Measurements from ENCODE around the gene HYLS1.

The HYLS1 gene

GRCh38 chr11:125902277-125902926 lies 14.9 kb downstream of the HYLS1 start:
- Histone ChIP-seq H3K9me3 (ENCODE audit: severe bottlenecking) (no peaks in the 10 kb centered on the region), H3K27me3 (ENCODE audit: insufficient read depth, low read depth, severe bottlenecking) (no peaks in the 10 kb centered on the region), H3K36me3 (peaks cover 7% of the 10 kb centered on the region), H3K4me3 (ENCODE audit: low read depth, low read length) (peak overlapping the region; percentile 87), H3K27ac (peak overlapping the region; percentile 69)
- TF ChIP-seq CTCF (IDR thresholded peaks at IDR 0.05; ENCODE audit: low read depth, low read length) = no peak
- no peak for DNase-seq

- peak; percentile 93 for DNase-seq
- H3K27ac ChIP-seq = peak within 1 kb of the TSS; percentile 69
- no peaks in the 10 kb centered on the region for H3K9me3 ChIP-seq (ENCODE audit: severe bottlenecking)
- no peak for TF ChIP-seq CTCF (IDR thresholded peaks at IDR 0.05; ENCODE audit: low read depth, low read length)
- no peaks in the 10 kb centered on the region for H3K27me3 ChIP-seq (ENCODE audit: insufficient read depth, low read depth, severe bottlenecking)
- peak within 1 kb of the TSS; percentile 87 for H3K4me3 ChIP-seq (ENCODE audit: low read depth, low read length)
- peaks cover 7% of the 10 kb centered on the region for H3K36me3 ChIP-seq
These were observed 15.7 kb downstream of the HYLS1 start, which contains the start of gene PUS3 for GRCh38 chr11:125902927-125903710. TSS of gene PUS3 (minus strand) at chr11:125903206. CDS start at chr11:125896284, 6,922 bp downstream.

GRCh38 chr11:125903711-125904659 lies 16.5 kb downstream of the HYLS1 start, which contains the start of gene DDX25:
TSS of gene DDX25 (plus strand) at chr11:125904508. CDS start at chr11:125904518, 10 bp downstream.
- no peak for TF ChIP-seq CTCF (IDR thresholded peaks at IDR 0.05; ENCODE audit: low read depth, low read length)
- Histone ChIP-seq H3K27me3 (ENCODE audit: insufficient read depth, low read depth, severe bottlenecking) (no peaks in the 10 kb centered on the region), H3K9me3 (ENCODE audit: severe bottlenecking) (no peaks in the 10 kb centered on the region), H3K36me3 (peaks cover 7% of the 10 kb centered on the region), H3K27ac (no peak within 1 kb of the TSS; the same call in 1 of the 2 replicates), H3K4me3 (ENCODE audit: low read depth, low read length) (peak within 1 kb of the TSS; percentile 87)
- no peak for DNase-seq

GRCh38 chr11:125904678-125905077 lies 17.2 kb downstream of the HYLS1 start:
- H3K4me3 ChIP-seq (ENCODE audit: low read depth, low read length) = no peak overlapping the region
- no peak for TF ChIP-seq CTCF (IDR thresholded peaks at IDR 0.05; ENCODE audit: low read depth, low read length)
- no peaks in the 10 kb centered on the region for H3K27me3 ChIP-seq (ENCODE audit: insufficient read depth, low read depth, severe bottlenecking)
- H3K27ac ChIP-seq = no peak overlapping the region
- peaks cover 7% of the 10 kb centered on the region for H3K36me3 ChIP-seq
- no peaks in the 10 kb centered on the region for H3K9me3 ChIP-seq (ENCODE audit: severe bottlenecking)
- DNase-seq = no peak

- no peak for DNase-seq
- Histone ChIP-seq H3K4me3 (ENCODE audit: low read depth, low read length) (no peak overlapping the region), H3K27ac (no peak overlapping the region), H3K27me3 (ENCODE audit: insufficient read depth, low read depth, severe bottlenecking) (no peaks in the 10 kb centered on the region), H3K36me3 (no peaks in the 10 kb centered on the region), H3K9me3 (ENCODE audit: severe bottlenecking) (no peaks in the 10 kb centered on the region)
- no peak for TF ChIP-seq CTCF (IDR thresholded peaks at IDR 0.05; ENCODE audit: low read depth, low read length)
These were observed 22.9 kb downstream of the HYLS1 start for GRCh38 chr11:125910226-125910849.

Data from WERI-Rb-1 (cell line).